ENCODE results near the gene NRXN3. TPM values are rescaled to one million over a fixed set of nuclear protein-coding genes. Genes with fewer than 3 reads are reported as not detected.
"Not testable (repeated sequence)": the region's sequence is repeated elsewhere in the genome, so short reads cannot be mapped to it uniquely, and the experiment has no call there.

Gene NRXN3
- polyA plus RNA-seq, 1 of the 3 experiments (the other 2 are of a cell fraction): 1.6 TPM

- WGBS (ENCODE audit: low lambda C conversion rate): 2% methylated on average over 1 of the region's 1 CpG
- POLR2A ChIA-PET: no interaction called here
- TF ChIP-seq GATA2 (CRISPR knock-in tag; IDR thresholded peaks at IDR 0.05) (no peak), JUND (IDR thresholded peaks at IDR 0.05) (no peak), ELF1 (IDR thresholded peaks at IDR 0.05) (no peak), USF1 (IDR thresholded peaks at IDR 0.05; ENCODE audit: borderline replicate concordance, low read depth) (no peak), NRF1 (IDR thresholded peaks at IDR 0.05; ENCODE audit: low read depth, low read length) (no peak), TCF12 (IDR thresholded peaks at IDR 0.05) (no peak)
- no peak overlapping the region for H3K9ac ChIP-seq
- H3K4me1 ChIP-seq (ENCODE audit: control insufficient read depth in 1 of 2, insufficient read depth in 2 of 2, low read depth in 1 of 2, low read length in 1 of 2): no peaks in the 10 kb centered on the region
- H4K20me1 ChIP-seq (ENCODE audit: insufficient read depth): no peaks in the 10 kb centered on the region
- no peaks in the 10 kb centered on the region for H3K27me3 ChIP-seq (ENCODE audit: insufficient read depth)
- no peak overlapping the region for H3K4me3 ChIP-seq (ENCODE audit: low read depth in 2 of 2, low read length in 1 of 2)
- no peak for DNase-seq
- no peaks in the 10 kb centered on the region for H3K79me2 ChIP-seq (ENCODE audit: insufficient read depth)
- H3K27ac ChIP-seq (ENCODE audit: low read depth in 2 of 2, low read length in 1 of 2): no peak overlapping the region
- no peak overlapping the region for H3K4me2 ChIP-seq
- H2AFZ ChIP-seq (ENCODE audit: low read depth): no peak overlapping the region
- no peaks in the 10 kb centered on the region for H3F3A ChIP-seq (replicated peaks; ENCODE audit: insufficient read depth)
- H3K36me3 ChIP-seq (replicated peaks in 1 of 2; ENCODE audit: control insufficient read depth in 1 of 2, insufficient read depth in 2 of 2, low read length in 1 of 2): no peaks in the 10 kb centered on the region
- CTCF ChIA-PET: no interaction called here
- H3K9me2 ChIP-seq: no peaks in the 10 kb centered on the region
- H3K9me3 ChIP-seq: no peaks in the 10 kb centered on the region
Measured at GRCh38 chr14:79767251-79767650, 1597.1 kb downstream of the NRXN3 start.

GRCh38 chr14:79767721-79768120, 1597.5 kb downstream of the NRXN3 start:
- WGBS (ENCODE audit: low lambda C conversion rate): 66% methylated on average over 10 of the region's 14 CpGs

GRCh38 chr14:79781882-79782281, 1611.7 kb downstream of the NRXN3 start:
- no peaks in the 10 kb centered on the region for H3K9me2 ChIP-seq
- H3K9ac ChIP-seq: no peak overlapping the region
- H3K27ac ChIP-seq (ENCODE audit: low read depth in 2 of 2, low read length in 1 of 2): no peak overlapping the region
- POLR2A ChIA-PET: no interaction called here
- H3K4me2 ChIP-seq: no peak overlapping the region
- WGBS (ENCODE audit: low lambda C conversion rate): 4% methylated on average over 2 of the region's 2 CpGs
- H4K20me1 ChIP-seq (ENCODE audit: insufficient read depth): no peaks in the 10 kb centered on the region
- no peak for DNase-seq
- H3F3A ChIP-seq (replicated peaks; ENCODE audit: insufficient read depth): no peaks in the 10 kb centered on the region
- no peaks in the 10 kb centered on the region for H3K27me3 ChIP-seq (ENCODE audit: insufficient read depth)
- H3K79me2 ChIP-seq (ENCODE audit: insufficient read depth): no peaks in the 10 kb centered on the region
- no peak overlapping the region for H2AFZ ChIP-seq (ENCODE audit: low read depth)
- no peak for TF ChIP-seq GABPA (IDR thresholded peaks at IDR 0.05; ENCODE audit: low read depth)
- TF ChIP-seq NFIC (IDR thresholded peaks at IDR 0.05; ENCODE audit: borderline replicate concordance): no peak
- TF ChIP-seq TAF1 (IDR thresholded peaks at IDR 0.05; ENCODE audit: borderline replicate concordance, low read depth, low read length): no peak
- peak; percentile 33 for TF ChIP-seq PBX3 (IDR thresholded peaks at IDR 0.05)
- TF ChIP-seq JUND (IDR thresholded peaks at IDR 0.05): no peak
- no peak for TF ChIP-seq NRF1 (IDR thresholded peaks at IDR 0.05; ENCODE audit: low read depth, low read length)
- no peak for TF ChIP-seq MEF2A (IDR thresholded peaks at IDR 0.05; ENCODE audit: borderline replicate concordance, low read depth)
- no peak for TF ChIP-seq USF1 (IDR thresholded peaks at IDR 0.05; ENCODE audit: borderline replicate concordance, low read depth)
- TF ChIP-seq ZBTB33 (IDR thresholded peaks at IDR 0.05; ENCODE audit: borderline replicate concordance, low read depth): no peak
- TF ChIP-seq TCF12 (IDR thresholded peaks at IDR 0.05): peak; percentile 25
- TF ChIP-seq ELF1 (IDR thresholded peaks at IDR 0.05): no peak
- TF ChIP-seq FOSL2 (IDR thresholded peaks at IDR 0.05; ENCODE audit: borderline replicate concordance, low read depth): no peak
- TF ChIP-seq SMC3 (IDR thresholded peaks at IDR 0.05; ENCODE audit: low read depth, low read length): no peak
- TF ChIP-seq EP300 (IDR thresholded peaks at IDR 0.05; ENCODE audit: borderline replicate concordance in 1 of 2, low read depth in 1 of 2, low read length in 1 of 2): no peak
- no peak overlapping the region for H3K4me3 ChIP-seq (ENCODE audit: low read depth in 2 of 2, low read length in 1 of 2)
- CTCF ChIA-PET: no interaction called here
- H3K9me3 ChIP-seq: no peaks in the 10 kb centered on the region
- no peaks in the 10 kb centered on the region for H3K4me1 ChIP-seq (ENCODE audit: control insufficient read depth in 1 of 2, insufficient read depth in 2 of 2, low read depth in 1 of 2, low read length in 1 of 2)
- H3K36me3 ChIP-seq (replicated peaks in 1 of 2; ENCODE audit: control insufficient read depth in 1 of 2, insufficient read depth in 2 of 2, low read length in 1 of 2): no peaks in the 10 kb centered on the region

More at GRCh38 chr14:79767721-79768120, 1597.5 kb downstream of the NRXN3 start:
- H3K9me2 ChIP-seq; H4K20me1 ChIP-seq (ENCODE audit: insufficient read depth); H3K4me3 ChIP-seq (ENCODE audit: low read depth in 2 of 2, low read length in 1 of 2); H2AFZ ChIP-seq (ENCODE audit: low read depth); H3K27me3 ChIP-seq (ENCODE audit: insufficient read depth); CTCF ChIA-PET; H3F3A ChIP-seq (replicated peaks; ENCODE audit: insufficient read depth); H3K9me3 ChIP-seq; H3K27ac ChIP-seq (ENCODE audit: low read depth in 2 of 2, low read length in 1 of 2); H3K9ac ChIP-seq; H3K36me3 ChIP-seq (replicated peaks in 1 of 2; ENCODE audit: control insufficient read depth in 1 of 2, insufficient read depth in 2 of 2, low read length in 1 of 2); H3K4me2 ChIP-seq; POLR2A ChIA-PET; H3K79me2 ChIP-seq (ENCODE audit: insufficient read depth); DNase-seq; H3K4me1 ChIP-seq (ENCODE audit: control insufficient read depth in 1 of 2, insufficient read depth in 2 of 2, low read depth in 1 of 2, low read length in 1 of 2): not testable (repeated sequence)

Data from SK-N-SH (cell line).